ENCODE data around the gene SHROOM2. TPM values are rescaled to one million over a fixed set of nuclear protein-coding genes. Genes with fewer than 3 reads are reported as not detected.

SHROOM2 gene
- total and polyA plus RNA-seq, 7 donors: 0.05 to 0.47 (median 0.12) TPM

GRCh38 chrX:9757366-9757765 lies 28.9 kb upstream of the SHROOM2 start:
- no peak for ATAC-seq
- no peak for DNase-seq

GRCh38 chrX:9758021-9758638 lies 28.1 kb upstream of the SHROOM2 start:
- no peak for ATAC-seq
- no peak for TF ChIP-seq CTCF (IDR thresholded peaks at IDR 0.05)
- no peaks in the 10 kb centered on the region for H3K36me3 ChIP-seq (ENCODE audit: insufficient read depth in 1 of 2, low read depth in 1 of 2)
- intact Hi-C loops (cut with DNase I): no loop called here
- peaks cover 0 to 4% (median 0%) of the 10 kb centered on the region in 3 donors for H3K27me3 ChIP-seq (ENCODE audit: insufficient read depth in 3 of 3, low read length in 2 of 3)
- H3K9me3 ChIP-seq: peaks cover 10% of the 10 kb centered on the region
- H3K27ac ChIP-seq: no peak overlapping the region
- no peak for DNase-seq
- WGBS, 3 donors: 41 to 52% (median 46%) methylated on average over 4 of the region's 4 CpGs
- no peak overlapping the region for H3K4me3 ChIP-seq
- H3K4me1 ChIP-seq: no peaks in the 10 kb centered on the region

More at GRCh38 chrX:9757366-9757765, 28.9 kb upstream of the SHROOM2 start:
- peaks cover 10% of the 10 kb centered on the region for H3K9me3 ChIP-seq
- H3K27ac ChIP-seq: no peak overlapping the region
- 84 to 95% (median 91%) methylated on average over 7 of the region's 7 CpGs for WGBS, 3 donors
- intact Hi-C loops (cut with DNase I): no loop called here
- no peaks in the 10 kb centered on the region for H3K36me3 ChIP-seq (ENCODE audit: insufficient read depth in 1 of 2, low read depth in 1 of 2)
- no peaks in the 10 kb centered on the region for H3K4me1 ChIP-seq
- TF ChIP-seq CTCF (IDR thresholded peaks at IDR 0.05): no peak
- H3K4me3 ChIP-seq: no peak overlapping the region
- peaks cover 0 to 4% (median 0%) of the 10 kb centered on the region in 3 donors for H3K27me3 ChIP-seq (ENCODE audit: insufficient read depth in 3 of 3, low read length in 2 of 3)

- peaks cover 10% of the 10 kb centered on the region for H3K9me3 ChIP-seq
- H3K4me1 ChIP-seq: no peaks in the 10 kb centered on the region
- 52 to 69% (median 57%) methylated on average over 8 of the region's 8 CpGs for WGBS, 3 donors
- intact Hi-C loops (cut with DNase I): no loop called here
- H3K27ac ChIP-seq: no peak overlapping the region
- ATAC-seq (no peak), DNase-seq (no peak)
- peaks cover 0 to 16% (median 0%) of the 10 kb centered on the region in 3 donors for H3K27me3 ChIP-seq (ENCODE audit: insufficient read depth in 3 of 3, low read length in 2 of 3)
- TF ChIP-seq CTCF (IDR thresholded peaks at IDR 0.05): no peak
- H3K4me3 ChIP-seq: no peak overlapping the region
- H3K36me3 ChIP-seq (ENCODE audit: insufficient read depth in 1 of 2, low read depth in 1 of 2): no peaks in the 10 kb centered on the region
Observed at GRCh38 chrX:9759337-9759736, 26.9 kb upstream of the SHROOM2 start.

GRCh38 chrX:9765072-9765736 lies 21.0 kb upstream of the SHROOM2 start:
- Histone ChIP-seq H3K27me3 (ENCODE audit: insufficient read depth in 3 of 3, low read length in 2 of 3) (peaks cover 0 to 43% (median 0%) of the 10 kb centered on the region in 3 donors), H3K4me1 (no peaks in the 10 kb centered on the region), H3K36me3 (ENCODE audit: insufficient read depth in 1 of 2, low read depth in 1 of 2) (no peaks in the 10 kb centered on the region), H3K9me3 (no peaks in the 10 kb centered on the region), H3K27ac (no peak overlapping the region), H3K4me3 (no peak overlapping the region)
- no peak for DNase-seq
- ATAC-seq: no peak
- TF ChIP-seq CTCF (IDR thresholded peaks at IDR 0.05): no peak
- WGBS, 3 donors: 11 to 20% (median 13%) methylated on average over 34 to 67 of the region's 67 CpGs
- intact Hi-C loops (cut with DNase I): no loop called here

Measured in psoas muscle (tissue), 8 donors.